K562 (cell line): ENCODE measurements around the gene MIDN. TPM values are rescaled to one million over a fixed set of nuclear protein-coding genes. Genes with fewer than 3 reads are reported as not detected.

Source experiments
- CREB3L1 ChIP-seq: fragments of 450-650 bp; IDR thresholded peaks from 2 replicates; pipeline ENCODE4 v1.6.1; 2014; ENCODE audit warnings: low read depth, mild to moderate bottlenecking, moderate library complexity, borderline replicate concordance
- CTBP1 ChIP-seq: fragments of 450-650 bp; IDR thresholded peaks from 2 replicates; pipeline ENCODE4 v1.6.1; 2016; ENCODE audit warnings: borderline replicate concordance
- EP300 ChIP-seq: IDR thresholded peaks from 2 replicates; pipeline ENCODE4 v1.6.1; 2012; ENCODE audit warnings: low read length, improper control_type of control experiment
- FOXP1 ChIP-seq: sonication (generic); formaldehyde crosslinking; IDR thresholded peaks from 2 replicates; pipeline ENCODE4 v1.8.0; 2022; ENCODE audit warnings: mild to moderate bottlenecking, missing genetic modification reagents
- HDGF ChIP-seq: fragments of 450-650 bp; IDR thresholded peaks from 2 replicates; pipeline ENCODE4 v1.6.1; 2016
- JUNB ChIP-seq: fragments of 450-650 bp; formaldehyde crosslinking; conservative IDR thresholded peaks from 2 replicates; pipeline ENCODE4 v1.4.0; 2020; ENCODE audit warnings: mild to moderate bottlenecking
- NR2F6 ChIP-seq: fragments of 450-650 bp; formaldehyde crosslinking; IDR thresholded peaks from 2 replicates; pipeline ENCODE4 v1.4.0; 2020; ENCODE audit warnings: mild to moderate bottlenecking
- PHF21A ChIP-seq: fragments of 450-650 bp; IDR thresholded peaks from 2 replicates; pipeline ENCODE4 v1.6.1; 2017; ENCODE audit warnings: low read depth, borderline replicate concordance
- REST ChIP-seq, 2 experiments: fragments of 450-650 bp; formaldehyde crosslinking in 1 of 2; IDR thresholded peaks; 2 replicates each; pipeline versions ENCODE4 v1.4.0 to v1.6.1; 2014 to 2020; ENCODE audit warnings: mild to moderate bottlenecking in 2 of 2, borderline replicate concordance in 1 of 2, low read depth in 1 of 2
- SIN3A ChIP-seq, 2 experiments: fragments of 150-350 bp in 1 of 2; IDR thresholded peaks; 2 replicates each; pipeline ENCODE4 v1.6.1; 2011 to 2016; ENCODE audit warnings: borderline replicate concordance in 2 of 2, low read depth in 2 of 2, low read length in 2 of 2, mild to moderate bottlenecking in 2 of 2, moderate library complexity in 2 of 2; ENCODE audit not compliant: control insufficient read depth in 1 of 2
- SIX5 ChIP-seq, 2 experiments: IDR thresholded peaks; 2 replicates each; pipeline ENCODE4 v1.6.1; 2011; ENCODE audit warnings: low read length in 2 of 2, borderline replicate concordance in 1 of 2, low read depth in 1 of 2, mild to moderate bottlenecking in 1 of 2, moderate library complexity in 1 of 2; ENCODE audit not compliant: insufficient read depth in 1 of 2
- TCF7 ChIP-seq: sonication (generic); IDR thresholded peaks from 2 replicates; pipeline ENCODE4 v1.6.1; 2016; ENCODE audit warnings: antibody characterized with exemption, borderline replicate concordance
- TCF7L2 ChIP-seq: fragments of 150-350 bp; IDR thresholded peaks from 2 replicates; pipeline ENCODE4 v1.6.1; 2016; ENCODE audit warnings: low read depth, mild to moderate bottlenecking, low read length, moderate library complexity
- THAP7 ChIP-seq: fragments of 250-450 bp; sonication (Bioruptor Pico); IDR thresholded peaks from 2 replicates; pipeline ENCODE4 v1.5.0; 2021
- U2AF1 ChIP-seq: fragments of 200-400 bp; formaldehyde crosslinking; optimal IDR thresholded peaks from 2 replicates; pipeline ENCODE3; 2017; ENCODE audit warnings: mild to moderate bottlenecking, low read depth, low read length, moderate library complexity
- ZNF395 ChIP-seq: fragments of 200-800 bp; sonication (Bioruptor generic); IDR thresholded peaks from 2 replicates; pipeline ENCODE4 v1.6.1; 2017; ENCODE audit warnings: missing genetic modification characterization, missing compliant biosample characterization
- polyA plus RNA-seq, 8 experiments: library from polyadenylated mRNA; depleted of rRNA in 4 of 8; stranded (reverse) in 5 of 8; unstranded in 3 of 8; fragments of >200 nt; fragmentation: Nextera tagmentation in 2 of 8; fragmentation: Illumina TruSeq in 1 of 8; extraction: Ambion mirVana in 2 of 8; extraction: Trizol in 1 of 8; gene quantifications; 2 replicates each; pipeline versions ENCODE4 v1.2.1 to v1.2.3, GENCODE V29; 2011 to 2014; ENCODE audit warnings: inconsistent platforms in 1 of 8, missing spikeins in 1 of 8
- total RNA-seq, 7 experiments: library from RNA; depleted of rRNA in 6 of 7; stranded (reverse); fragments of >200 nt in 6 of 7; fragmentation: Illumina TruSeq in 2 of 7; extraction: Trizol in 2 of 7; gene quantifications; 2 replicates each; pipeline versions ENCODE4 v1.2.1 to v1.2.3, GENCODE V29; 2011 to 2021; ENCODE audit warnings: low replicate concordance in 1 of 7

The MIDN gene
- total and polyA plus RNA-seq, 9 of the 15 experiments (the other 6 are each of a cell fraction or from before 2014, with no cell fraction given) = 0.17 to 120 (median 10.1) TPM

GRCh38 chr19:1265615-1266128 lies 17.3 kb downstream of the MIDN start (continued):
- TF ChIP-seq CTBP1 (no peak), SIX5 (IDR thresholded peaks at IDR 0.05; ENCODE audit: borderline replicate concordance in 1 of 2, insufficient read depth in 1 of 2, low read depth in 1 of 2, low read length in 2 of 2) (no peak), PHF21A (no peak), SIN3A (IDR thresholded peaks at IDR 0.05; ENCODE audit: borderline replicate concordance in 2 of 2, control insufficient read depth in 1 of 2, low read depth in 2 of 2, low read length in 2 of 2) (0 out of 4 replicates have a peak, but pooled peaks of 1 of the 2 experiments have one; percentile 32), EP300 (no peak), U2AF1 (no peak), REST (IDR thresholded peaks at IDR 0.05; ENCODE audit: borderline replicate concordance) (no peak), REST (CRISPR knock-in tag; IDR thresholded peaks at IDR 0.05; ENCODE audit: low read depth) (no peak), HDGF (no peak), TCF7 (no peak), ZNF395 (CRISPR knock-in tag) (peak; percentile 48; the same call in 1 of the 2 replicates), NR2F6 (CRISPR knock-in tag) (no peak), CREB3L1 (0 out of 2 replicates have a peak, but pooled peaks have one; percentile 22), TCF7L2 (no peak), THAP7 (no peak), FOXP1 (peak; percentile 34), JUNB (CRISPR knock-in tag) (no peak)
